Measurements from ENCODE around the gene EML1.

The EML1 gene

DNA sequence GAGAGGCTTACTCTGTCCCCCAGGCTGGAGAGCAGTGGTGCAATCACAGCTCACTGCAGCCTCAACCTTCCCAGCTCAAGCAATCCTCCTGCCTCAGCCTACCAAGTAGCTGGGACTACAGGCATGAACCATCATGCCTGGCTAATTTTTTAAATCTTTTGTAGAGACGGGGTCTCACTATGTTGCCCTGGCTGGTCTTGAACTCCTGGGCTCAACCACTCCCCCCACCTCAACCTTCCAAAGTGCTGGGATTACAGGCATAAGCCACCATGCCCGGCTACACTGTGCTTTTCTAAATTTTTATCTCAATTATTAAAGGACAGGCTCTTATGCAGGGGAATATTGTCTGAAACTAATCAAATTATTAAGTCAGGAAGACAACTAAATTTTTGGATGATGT is 44.6 kb downstream of the EML1 start:
- no peak for DNase-seq

DNA sequence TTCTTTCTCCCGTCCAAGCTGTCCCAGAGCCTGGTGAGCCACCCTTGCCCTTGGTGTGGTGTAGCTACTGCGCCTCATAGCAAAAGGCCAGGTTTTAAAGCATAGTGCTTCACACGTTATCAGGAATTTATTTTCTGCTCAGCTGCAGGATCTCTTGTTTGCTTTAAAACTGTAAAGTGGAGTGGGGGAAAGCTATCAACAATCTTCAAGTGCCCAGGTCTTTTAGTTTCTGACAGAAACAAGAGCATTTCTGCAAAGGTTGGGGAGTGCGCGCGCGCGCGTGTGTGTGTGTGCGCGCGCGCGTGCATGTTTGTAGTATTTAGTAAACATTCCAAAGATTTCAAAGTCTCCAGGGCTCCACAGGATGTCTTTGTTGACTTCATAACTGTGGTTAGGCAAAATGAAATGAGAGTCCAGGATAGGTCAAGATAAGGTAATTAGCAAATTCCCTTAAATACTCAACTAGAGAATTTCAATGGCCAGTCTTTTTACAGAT is 45.5 kb downstream of the EML1 start:
- no peak for DNase-seq

DNA sequence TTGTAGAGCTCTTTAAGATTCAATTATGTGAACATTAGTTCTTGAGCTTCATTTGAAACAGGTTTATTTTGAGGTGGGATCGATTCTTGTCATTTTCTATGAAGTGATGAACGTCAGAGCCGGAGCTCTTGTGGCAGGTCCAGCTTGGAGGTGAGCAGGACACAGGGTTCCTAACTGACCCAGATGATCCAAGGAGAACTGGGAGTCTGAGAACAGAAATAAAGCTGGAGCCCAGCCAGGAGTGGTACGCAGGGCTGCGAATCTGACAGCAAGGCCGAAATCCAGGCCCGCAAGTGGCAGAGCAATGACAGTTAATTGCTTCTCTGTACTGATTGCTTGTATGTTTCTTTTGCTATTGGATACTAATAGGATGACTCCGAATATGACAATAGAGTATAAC is 46.5 kb downstream of the EML1 start:
- DNase-seq: no peak

DNA sequence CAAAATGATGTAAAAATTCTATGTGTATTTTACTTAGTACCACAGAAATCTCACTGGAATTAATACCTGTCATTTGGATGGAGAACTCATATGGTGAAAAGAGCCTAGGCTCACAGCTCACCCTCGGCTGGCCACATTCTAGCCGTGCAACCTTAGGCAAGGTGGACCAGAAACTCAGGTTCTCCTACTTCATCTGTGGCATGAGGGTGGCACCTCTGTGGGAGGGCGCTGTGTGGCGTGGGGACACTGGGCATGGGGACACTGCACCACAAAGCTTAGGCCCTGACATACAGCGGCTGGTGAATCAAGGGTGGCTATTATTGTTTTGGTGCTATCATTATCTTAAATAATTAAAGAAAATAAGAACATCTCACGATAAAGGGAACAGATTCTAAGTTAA is 47.1 kb downstream of the EML1 start:
- DNase-seq: no peak

DNA sequence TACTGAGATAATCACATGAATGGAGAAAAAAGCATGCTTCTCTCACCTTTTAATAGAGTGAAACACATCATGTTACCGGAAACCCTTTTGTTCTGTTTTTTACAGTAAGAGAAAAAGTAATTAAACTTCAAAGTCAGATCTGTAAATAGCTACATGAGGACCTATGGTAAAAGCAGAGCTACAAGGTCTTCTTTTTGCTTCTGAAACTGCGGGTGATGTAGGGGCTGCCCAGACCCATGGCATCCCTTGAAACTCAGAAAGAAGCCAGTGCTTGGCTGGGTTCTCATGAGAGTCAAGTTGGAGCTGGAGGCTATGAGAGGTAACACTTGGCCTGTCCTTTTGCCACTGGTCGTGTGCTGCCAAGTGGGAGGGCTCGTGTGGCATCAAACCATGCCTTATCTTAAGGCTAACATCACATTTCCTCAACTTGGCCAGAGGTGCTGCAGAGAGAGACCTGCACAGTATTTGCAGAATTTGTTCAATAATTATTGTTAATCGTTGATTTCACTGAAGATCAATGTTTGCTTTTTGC is 47.6 kb downstream of the EML1 start:
- DNase-seq: no peak

DNA sequence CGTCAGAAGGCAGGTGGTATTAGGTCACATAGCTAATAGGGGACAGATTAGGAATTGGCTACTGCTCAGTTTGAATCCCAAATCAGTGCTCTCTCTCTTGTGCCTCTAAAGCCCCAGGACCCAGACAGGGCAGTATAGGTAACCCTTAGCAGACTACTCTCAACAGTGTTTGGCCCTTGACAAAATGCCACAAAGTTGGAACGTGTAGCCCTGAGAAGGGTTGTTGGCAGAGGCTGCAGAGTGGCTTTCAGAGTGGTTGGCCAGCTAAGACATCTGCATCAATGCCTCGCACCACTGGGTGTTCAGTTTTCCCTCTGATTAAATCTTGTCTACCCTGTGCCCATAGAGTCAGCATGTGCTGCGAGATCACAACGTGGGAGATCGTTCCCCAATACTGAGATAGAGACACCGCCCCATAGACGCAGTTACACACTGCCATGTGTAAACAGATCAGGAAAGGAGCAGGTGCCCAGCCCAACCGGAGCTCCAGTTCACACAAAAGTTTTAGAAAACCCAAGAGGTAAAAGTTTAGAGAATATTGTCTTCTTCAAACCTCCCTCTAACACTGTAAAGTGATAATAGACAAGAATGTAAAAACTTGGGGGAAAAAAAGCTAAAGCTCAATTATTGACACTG is 48.3 kb downstream of the EML1 start:
- no peak for DNase-seq

DNA sequence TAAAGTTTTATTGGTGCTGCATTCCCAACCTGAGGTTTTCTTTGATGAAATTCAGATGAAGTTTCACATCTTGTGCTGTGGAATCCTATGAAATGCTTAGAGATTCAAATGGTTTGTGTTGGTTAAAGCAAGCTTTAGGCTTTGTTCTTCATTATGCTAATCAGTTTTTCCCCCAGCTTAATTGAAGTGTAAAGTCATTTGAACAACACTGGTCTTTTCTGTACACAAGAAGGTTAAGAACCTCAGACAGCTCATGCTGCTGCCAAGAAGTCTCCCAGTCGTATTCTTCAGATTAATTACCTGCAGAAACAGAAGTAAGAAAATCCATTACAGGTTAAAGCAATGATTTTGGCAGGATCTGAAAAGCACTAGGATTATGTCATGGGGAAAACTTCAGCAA is 48.9 kb downstream of the EML1 start:
- no peak for DNase-seq

DNA sequence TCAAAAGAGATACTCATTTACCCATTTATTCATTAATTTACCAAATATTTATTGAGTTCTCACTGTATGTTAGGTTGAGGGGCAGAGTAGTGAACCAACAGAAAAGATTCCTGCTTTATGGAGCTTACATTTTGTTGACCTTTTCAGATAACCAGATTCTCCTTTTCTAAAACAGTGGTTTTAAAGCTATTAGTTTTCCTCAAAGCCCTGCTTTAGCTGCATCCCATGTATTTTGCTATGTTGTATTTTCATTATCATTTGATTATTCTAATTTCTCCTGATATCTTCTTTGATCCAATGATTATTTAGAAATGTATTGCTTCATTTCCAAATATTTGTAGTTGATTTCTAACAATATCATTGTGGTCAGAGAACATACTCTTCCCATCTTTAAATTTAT is 53.6 kb downstream of the EML1 start:
- no peak for DNase-seq

DNA sequence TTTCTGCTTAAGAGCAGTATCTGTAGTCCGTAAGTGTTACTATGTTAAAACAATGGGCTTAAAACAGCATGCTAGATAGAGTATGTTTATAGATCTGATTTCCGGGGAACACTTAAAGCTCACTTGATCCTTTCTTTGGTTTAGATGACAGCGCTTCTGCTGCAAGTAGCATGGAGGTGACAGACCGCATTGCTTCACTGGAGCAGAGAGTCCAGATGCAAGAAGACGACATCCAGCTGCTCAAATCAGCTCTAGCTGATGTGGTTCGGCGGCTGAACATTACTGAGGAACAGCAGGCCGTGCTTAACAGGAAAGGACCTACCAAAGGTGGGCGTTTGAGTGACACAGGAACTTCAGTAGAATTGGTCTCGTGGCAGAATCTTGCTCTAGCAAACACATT is 57.5 kb downstream of the EML1 start:
- no peak for DNase-seq

DNA sequence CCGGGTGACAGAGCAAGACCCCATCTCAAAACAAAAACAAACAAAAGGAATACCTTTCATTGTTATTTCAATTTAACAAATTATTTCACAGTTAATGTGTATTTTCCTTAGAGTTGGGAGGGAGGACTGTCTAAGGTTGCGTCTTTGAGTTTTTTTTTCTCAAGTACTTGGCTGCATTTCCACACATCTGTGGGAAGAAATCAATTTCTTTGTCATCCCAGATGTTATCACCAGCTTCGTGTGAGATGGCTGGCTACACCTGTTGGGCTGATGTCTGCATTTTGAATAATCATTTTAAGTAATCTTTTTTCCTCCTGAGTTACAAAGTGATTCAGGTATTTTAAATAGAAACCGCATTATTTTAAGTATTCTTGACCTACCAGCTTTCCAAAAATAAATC is 59.4 kb downstream of the EML1 start:
- DNase-seq: no peak

DNA sequence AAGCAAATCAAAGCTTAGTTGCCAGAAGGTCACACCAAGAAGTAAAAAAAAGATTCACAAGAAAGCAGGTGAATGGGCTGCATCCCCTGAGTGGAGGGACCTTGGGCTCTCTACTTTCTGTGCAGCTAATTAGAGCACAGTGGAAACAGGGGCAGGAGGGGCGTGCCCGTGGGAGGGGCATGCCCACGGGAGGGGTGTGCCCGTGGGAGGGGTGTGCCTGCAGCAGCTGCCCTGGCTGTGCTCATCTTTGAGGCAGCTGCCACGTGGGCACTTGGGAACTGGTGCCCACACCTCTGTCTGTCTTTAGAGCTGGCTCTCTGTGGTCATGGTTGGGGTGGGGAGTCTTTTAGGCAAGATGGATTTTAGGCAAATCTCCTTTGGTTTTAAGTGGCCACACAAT is 60.0 kb downstream of the EML1 start:
- DNase-seq: no peak

DNA sequence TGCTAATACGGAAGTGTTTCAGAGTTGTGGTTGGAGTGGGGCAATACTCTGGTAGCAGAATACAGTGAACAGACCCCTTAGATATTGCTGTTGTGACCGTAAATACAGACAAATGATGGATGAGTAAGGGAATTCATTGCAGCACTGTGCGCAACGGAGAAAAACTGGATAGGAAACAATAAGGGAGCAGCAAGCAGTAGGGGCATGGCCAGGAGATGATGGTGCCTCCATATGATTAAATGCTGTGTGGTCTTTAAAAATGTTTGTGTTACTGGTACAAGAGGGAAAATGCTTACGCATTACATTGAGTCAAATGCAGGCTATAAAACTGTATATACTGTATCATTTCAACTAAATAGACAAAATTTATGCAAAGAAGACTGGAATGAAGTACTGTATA is 61.6 kb downstream of the EML1 start:
- no peak for DNase-seq

DNA sequence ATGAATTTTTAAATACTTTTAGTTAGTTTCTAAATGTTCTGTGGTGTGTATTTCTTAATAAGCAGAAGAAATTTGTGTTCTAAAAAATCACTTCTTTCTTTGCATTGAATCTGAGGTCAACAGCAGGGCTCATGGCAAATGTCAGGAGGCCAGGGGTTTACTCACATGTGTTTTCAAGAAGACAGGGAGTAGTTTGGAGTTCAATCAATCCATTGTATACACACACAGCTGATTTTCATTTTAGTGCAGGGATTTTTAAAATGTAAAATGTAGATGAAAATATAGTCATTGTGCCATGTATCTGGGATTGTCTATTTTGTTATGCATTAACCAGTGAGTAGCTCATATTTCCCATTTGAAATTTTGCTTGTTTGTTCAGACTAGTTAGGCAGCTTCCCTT is 62.1 kb downstream of the EML1 start:
- DNase-seq: no peak

DNA sequence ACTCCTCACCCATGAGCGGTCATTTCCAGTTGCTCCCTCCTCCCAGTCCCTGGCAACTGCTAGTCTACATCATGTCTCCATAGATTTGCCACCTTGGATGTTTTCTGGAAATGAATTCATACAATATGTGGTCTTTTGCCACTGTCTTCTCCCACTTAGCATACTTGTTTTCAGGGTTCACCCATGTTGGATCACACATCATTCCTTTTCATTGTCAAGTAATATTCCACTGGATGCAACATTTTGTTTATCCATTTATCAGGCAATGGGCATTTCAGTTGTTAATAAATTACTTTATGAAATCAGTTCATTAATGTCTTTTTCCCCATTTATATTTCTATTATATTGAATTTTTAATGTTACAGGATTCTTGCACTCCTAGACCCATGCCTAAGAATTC is 64.3 kb downstream of the EML1 start:
- no peak for DNase-seq

DNA sequence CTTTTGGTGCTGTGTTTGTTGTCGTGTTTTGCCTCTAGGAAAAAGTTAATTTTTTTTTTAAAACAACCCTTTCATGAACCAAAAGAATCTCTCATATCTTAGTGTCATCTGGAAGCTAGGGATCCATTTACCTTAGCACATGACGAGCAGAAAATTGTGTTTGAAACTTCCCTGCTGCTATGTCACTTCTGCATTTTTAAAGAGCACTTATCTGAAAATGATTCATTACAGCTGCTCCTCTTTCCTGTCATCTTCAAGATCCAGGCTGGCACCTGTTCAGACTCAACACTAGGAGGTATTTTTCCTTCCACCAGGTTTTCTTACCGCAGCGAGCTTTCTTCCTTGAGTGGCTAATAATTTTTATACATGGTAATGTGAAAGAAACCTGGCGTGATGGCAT is 67.0 kb downstream of the EML1 start:
- no peak for DNase-seq

DNA sequence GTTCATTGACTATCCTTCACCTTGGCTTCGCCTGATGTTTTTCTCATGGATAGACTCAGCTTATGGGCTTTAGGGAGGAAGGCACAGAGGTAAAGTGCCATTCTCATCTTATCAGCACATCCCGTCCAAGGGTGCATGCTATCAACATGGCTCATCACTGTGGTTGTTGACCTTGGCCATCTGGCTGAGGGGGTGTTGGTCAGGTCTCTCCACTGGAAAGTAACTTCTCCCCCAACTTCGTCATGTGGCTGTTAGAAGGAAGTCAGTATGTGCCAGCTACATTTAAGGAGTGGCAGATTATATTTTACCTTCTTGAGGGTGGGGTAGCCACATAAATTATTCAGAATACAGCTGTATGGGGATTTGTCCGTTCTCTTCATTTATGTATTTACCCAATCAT is 68.9 kb downstream of the EML1 start:
- DNase-seq: no peak

DNA sequence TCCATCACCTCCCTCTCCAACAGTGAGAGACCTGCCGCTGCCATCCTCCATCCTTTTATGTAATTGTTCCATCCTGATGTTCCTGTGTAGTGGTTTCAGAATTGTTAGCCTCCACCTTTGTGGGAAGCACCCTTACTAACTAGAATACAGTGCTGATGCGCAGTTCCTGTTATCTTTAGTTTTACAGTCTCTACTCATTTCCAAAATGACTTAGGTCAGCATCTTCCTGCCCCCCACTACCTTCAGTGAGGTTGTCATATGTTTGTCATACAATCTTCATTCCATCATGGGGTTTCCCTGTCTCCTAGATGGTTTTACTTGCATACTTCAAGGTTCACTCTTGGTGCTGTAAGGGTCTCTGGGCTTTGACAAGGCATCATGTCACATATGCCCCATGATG is 69.8 kb downstream of the EML1 start:
- DNase-seq: no peak

DNA sequence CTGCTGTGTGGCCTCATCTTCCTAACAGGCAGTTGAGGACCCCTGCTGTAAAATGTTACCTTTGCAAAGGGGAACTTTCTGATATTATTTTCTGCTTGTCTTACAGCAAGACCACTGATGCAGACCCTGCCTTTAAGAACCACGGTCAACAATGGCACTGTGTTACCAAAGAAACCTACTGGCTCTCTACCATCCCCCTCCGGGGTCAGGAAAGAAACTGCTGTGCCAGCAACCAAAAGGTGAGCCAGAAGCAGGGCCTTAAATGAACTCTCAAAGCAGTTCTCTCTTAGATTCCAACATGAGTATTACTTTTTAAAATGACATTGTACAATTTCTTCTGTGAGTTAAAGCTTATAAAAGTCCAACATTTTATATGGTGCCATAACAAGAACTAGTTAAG is 72.2 kb downstream of the EML1 start:
- DNase-seq: no peak

DNA sequence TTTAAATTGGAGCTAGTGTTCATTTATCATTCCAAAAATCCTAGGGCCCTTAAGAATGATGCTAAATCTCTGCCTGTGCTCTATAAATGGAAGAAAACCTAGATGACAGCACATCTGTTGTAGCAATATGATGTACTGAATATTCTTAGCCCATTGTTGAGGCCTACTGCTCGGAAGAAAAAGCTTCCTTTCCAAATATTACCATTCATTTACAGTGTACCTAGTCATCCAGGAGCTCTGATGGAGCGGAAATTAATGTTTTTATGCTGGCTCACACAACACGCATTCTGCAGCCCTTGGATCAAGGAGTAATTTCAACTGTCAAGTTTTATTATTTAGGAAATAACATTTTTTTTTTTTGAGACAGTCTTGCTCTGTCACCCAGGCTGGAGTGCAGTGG is 77.4 kb downstream of the EML1 start:
- DNase-seq: no peak

DNA sequence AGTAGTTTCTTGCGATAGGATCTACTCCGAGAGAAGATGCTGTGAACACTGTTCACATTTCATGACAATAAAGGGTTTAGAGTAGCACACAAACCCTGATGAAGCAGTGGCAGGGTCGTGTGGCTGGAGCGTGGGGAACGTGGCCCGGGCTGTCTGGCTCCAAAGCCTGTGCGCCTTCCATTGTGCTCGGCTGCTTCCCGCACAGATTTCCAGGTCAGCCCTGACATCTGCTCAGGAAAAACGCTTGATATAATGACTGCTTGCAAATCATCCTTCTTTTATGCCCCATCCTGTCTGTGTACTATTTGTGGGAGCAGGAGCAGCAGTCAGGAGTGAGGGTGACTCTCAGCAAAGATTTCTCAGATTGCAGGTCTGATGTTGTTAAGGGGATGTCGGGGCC is 78.6 kb downstream of the EML1 start:
- peak; percentile 18 for DNase-seq

DNA sequence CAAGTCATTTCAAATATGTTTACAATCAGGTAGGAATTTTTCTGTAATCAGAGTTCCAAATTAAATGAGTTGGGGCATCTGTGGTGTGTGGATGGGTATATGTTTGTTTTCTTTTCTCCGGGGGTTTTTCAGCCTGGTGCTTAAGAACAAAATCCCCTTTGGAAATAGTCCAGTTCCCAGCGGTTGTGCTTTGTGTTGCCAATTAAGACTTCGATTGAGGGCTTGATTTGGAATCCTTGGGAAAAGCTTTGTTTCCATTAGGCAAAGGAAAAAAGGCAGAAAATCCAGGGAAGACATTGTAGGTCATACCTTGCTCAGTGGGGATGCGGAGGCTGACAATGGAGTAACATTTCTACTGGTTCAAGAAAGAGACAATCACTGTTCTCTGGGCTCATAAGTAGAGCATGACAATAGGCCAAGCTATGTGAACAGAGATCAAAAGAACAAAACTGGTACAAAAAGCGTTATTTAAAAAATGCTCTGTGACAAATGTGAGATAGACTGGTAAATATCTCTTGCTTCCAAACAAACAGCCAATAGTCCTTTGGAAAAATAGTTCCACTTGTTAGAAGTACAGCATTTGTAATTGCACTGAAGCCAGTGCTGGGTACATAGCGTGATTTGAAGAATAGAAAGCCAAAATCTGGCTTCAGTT is 79.7 kb downstream of the EML1 start:
- peak; percentile 60 for DNase-seq

DNA sequence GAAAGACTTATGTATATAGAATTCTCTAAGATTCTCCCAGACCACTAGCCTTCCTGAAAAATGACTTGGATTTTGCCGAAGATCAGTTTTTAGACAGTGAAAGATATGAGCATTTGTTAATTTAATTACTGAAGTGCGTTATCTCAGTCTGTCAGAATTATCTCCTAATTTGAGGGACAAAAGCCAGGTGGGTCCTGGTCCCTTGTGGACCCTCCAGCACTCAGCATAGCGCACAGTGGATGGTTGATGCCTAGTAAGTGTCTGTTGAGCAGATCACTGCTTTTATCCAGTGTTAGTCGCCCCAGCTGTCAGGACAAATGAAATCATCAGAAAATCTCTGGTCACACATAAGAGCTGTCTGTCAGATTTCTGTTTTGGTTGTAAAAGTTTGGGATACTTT is 80.4 kb downstream of the EML1 start:
- peak; percentile 27 for DNase-seq

DNA sequence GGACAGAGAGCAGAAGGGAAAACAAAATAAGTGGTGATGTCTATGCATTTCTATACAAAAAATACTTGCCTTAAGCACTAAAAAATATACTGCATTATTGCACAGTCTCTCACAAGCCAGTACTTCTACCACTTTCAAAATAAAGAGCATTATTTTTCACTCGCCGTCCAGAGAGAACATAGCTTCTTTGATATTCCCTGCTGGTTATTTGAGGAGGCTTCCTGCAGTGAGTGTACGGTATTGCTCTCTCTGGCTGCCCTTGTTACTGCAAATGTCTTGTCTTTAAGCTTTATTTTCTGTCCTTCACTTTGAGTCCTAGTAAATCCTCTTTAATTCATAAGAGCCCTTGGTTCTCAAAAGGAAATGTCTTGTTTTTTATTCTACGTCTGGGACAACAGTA is 81.1 kb downstream of the EML1 start:
- DNase-seq: peak; percentile 17

DNA sequence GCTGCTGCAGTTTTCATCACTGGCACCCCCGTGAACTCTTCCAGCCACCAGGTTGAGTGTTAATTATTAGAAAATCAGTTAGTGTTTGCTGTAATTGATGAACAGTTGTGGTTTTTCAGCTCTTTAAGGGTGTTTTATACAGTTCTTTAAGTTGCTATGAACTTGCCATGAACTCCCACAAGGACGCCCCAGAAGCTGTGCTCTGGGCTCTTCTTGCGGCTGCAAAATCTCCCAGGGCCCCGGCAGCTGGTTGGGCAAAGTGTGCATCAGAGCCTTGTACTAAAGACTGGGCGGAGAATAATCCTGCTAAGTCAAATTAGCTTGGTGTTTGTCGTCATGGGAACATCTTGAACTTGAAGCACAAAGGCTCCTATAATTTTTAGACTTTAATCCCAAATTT is 82.2 kb downstream of the EML1 start:
- peak; percentile 88 for DNase-seq

DNA sequence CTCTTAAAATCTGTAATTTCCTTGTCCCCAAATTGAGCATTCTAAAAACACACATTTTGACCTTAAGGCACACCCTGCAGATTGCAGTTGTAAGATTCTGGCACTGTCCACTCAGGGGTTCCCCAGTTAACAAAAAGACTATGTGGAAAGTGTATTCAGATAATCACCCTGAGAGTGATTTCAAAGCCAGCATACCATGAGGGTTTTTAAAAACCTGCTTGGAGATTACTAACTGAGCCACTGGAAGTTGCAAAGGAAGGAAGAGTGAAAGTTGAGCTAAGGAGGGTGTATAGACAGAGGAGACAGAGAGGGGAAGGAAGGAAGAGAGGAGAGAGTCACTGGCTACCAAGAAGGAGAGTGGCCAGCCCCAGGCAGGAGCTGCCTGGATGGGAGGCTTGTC is 82.6 kb downstream of the EML1 start:
- peak; percentile 44 for DNase-seq
